ENCODE data around the gene TMEM187. TPM values are rescaled to one million over a fixed set of nuclear protein-coding genes. Genes with fewer than 3 reads are reported as not detected.

TMEM187 gene
- total and polyA plus RNA-seq, 10 of the 15 experiments (the other 5 are each of a cell fraction or from before 2014, with no cell fraction given), result 0.45 to 8.5 (median 4.1) TPM

DNA sequence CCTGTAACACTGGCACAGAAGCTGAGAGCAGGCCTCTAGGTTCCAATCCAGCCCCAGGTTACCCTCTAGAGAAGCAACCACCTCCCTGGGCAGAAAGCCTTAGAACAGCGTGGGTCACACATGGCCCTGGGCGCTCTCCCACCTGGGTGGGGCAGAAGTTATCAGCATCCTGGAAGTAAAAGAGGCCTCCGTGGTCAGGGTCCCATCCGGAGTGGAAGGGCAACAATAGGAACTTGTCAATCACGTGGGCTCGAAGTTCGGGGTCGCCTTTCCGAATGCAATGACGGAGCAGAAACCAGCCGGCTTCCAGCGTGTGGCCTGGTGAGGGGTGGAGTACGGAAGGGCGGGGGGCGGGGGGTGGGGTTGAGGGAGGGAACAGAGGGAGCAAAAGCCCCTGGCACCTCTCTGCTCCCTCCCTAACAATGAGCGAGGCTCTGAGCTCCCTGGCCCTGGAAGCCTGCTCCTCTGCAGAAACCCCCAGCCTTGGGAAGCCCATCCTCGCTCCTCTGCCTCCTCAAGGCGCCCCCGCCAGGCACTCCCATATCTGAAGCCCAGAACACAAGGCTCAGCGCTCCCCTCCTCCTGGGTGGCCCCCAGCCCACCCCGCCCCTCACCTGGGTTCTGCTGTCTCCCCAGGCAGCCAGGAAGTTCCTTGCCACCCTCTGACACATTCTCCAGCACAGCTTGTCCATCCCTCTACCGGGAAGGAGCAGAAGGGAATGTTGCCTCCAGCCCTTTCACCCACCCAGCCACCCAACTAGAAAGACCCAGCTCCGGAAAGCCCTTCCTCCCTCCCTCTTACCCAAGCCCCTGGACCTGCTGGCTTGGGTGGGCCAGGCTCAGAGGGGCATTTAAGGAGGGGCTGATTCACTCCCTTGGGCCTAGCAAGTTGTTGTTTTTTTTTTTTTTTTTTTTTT, 31.0 kb upstream of the TMEM187 start:
- Histone ChIP-seq H3K79me2 (ENCODE audit: control insufficient read depth, insufficient read depth, low read length) (no peaks in the 10 kb centered on the region), H3K4me1 (ENCODE audit: control insufficient read depth, insufficient read depth, low read length) (no peaks in the 10 kb centered on the region), H2AFZ (ENCODE audit: control insufficient read depth, low read depth, low read length) (no peak overlapping the region), H3K36me3 (ENCODE audit: control insufficient read depth in 2 of 2, insufficient read depth in 2 of 2, low read length in 1 of 2) (no peaks in the 10 kb centered on the region), H3K27me3 (replicated peaks in 1 of 2; ENCODE audit: control insufficient read depth in 2 of 2, insufficient read depth in 2 of 2, low read length in 1 of 2) (no peaks in the 10 kb centered on the region), H3K27ac (ENCODE audit: control insufficient read depth, insufficient read depth) (no peak overlapping the region), H3K4me3 (no peak overlapping the region), H3K9ac (ENCODE audit: control insufficient read depth, insufficient read depth, low read length) (no peak overlapping the region), H3K4me2 (ENCODE audit: control insufficient read depth, insufficient read depth) (no peak overlapping the region), H3K9me3 (replicated peaks; ENCODE audit: control insufficient read depth, insufficient read depth, low read length) (no peaks in the 10 kb centered on the region), H4K20me1 (ENCODE audit: control insufficient read depth, insufficient read depth) (no peaks in the 10 kb centered on the region)
- no peak for FAIRE-seq
- no TSS peak for BruUV-seq (replicated peaks)
- no peak for ATAC-seq
- RAD21 ChIA-PET (ENCODE audit: unreplicated experiment), result no interaction called here
- SMC1A ChIA-PET (ENCODE audit: uncharacterized antibody, unreplicated experiment), result no interaction called here
- TF ChIP-seq, protein P1, sequence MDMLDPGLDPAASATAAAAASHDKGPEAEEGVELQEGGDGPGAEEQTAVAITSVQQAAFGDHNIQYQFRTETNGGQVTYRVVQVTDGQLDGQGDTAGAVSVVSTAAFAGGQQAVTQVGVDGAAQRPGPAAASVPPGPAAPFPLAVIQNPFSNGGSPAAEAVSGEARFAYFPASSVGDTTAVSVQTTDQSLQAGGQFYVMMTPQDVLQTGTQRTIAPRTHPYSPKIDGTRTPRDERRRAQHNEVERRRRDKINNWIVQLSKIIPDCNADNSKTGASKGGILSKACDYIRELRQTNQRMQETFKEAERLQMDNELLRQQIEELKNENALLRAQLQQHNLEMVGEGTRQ (IDR thresholded peaks at IDR 0.05; ENCODE audit: borderline replicate concordance, low read depth, low read length), result no peak
- no peak for TF ChIP-seq ZBED1 (IDR thresholded peaks at IDR 0.05; ENCODE audit: borderline replicate concordance)
- no peak for TF ChIP-seq SUZ12 (IDR thresholded peaks at IDR 0.05; ENCODE audit: unreplicated experiment)
- no peak for TF ChIP-seq BCL3 (IDR thresholded peaks at IDR 0.05; ENCODE audit: borderline replicate concordance, insufficient read depth, low read depth, low read length, poor library complexity, severe bottlenecking)
- TF ChIP-seq IKZF1 (conservative IDR thresholded peaks at IDR 0.05), result no peak
- TF ChIP-seq ZBTB11 (CRISPR knock-in tag; IDR thresholded peaks at IDR 0.05), result no peak
- no peak for TF ChIP-seq SMAD5 (IDR thresholded peaks at IDR 0.05; ENCODE audit: low read depth)
- TF ChIP-seq CHD4 (IDR thresholded peaks at IDR 0.05), result no peak
- TF ChIP-seq TAF1 (IDR thresholded peaks at IDR 0.05; ENCODE audit: borderline replicate concordance, low read depth, low read length), result no peak
- in situ Hi-C loops (cut with MboI) (no loop called here), intact Hi-C loops (cut with micrococcal nuclease; ENCODE audit: unreplicated experiment) (no loop called here)
- POLR2A ChIA-PET, result interaction anchor here (0.7 kb wide), 1 partner anchor 164 kb away, joined by 6 read pairs; no protein-coding TSS in a partner anchor
- CTCF ChIA-PET, result no interaction called here
- 34% methylated on average over 22 of the region's 23 CpGs for WGBS (ENCODE audit: insufficient coverage, insufficient replicate concordance, low lambda C conversion rate, missing lambda C conversion rate)
- DNase-seq (ENCODE audit: low read depth, low spot score), result no peak

Measured in GM12878 (cell line).